Breast epithelium (tissue), 3 donors: Measurements from ENCODE around the gene UBAC2.

Source experiments
- POLR2A ChIP-seq: fragments of 450-650 bp; IDR thresholded peaks from one replicate; pipeline ENCODE4 v1.6.1; 2016; ENCODE audit warnings: antibody characterized with exemption, mild to moderate bottlenecking, moderate library complexity
- POLR2AphosphoS5 ChIP-seq, 3 donors: sonication (generic); formaldehyde crosslinking; IDR thresholded peaks; one replicate each; pipeline ENCODE4 v1.6.1; 2017; ENCODE audit warnings: antibody characterized with exemption in 3 of 3
- TF ChIP-seq, protein P1 (sequence below), 3 donors: fragments of 450-650 bp; IDR thresholded peaks; one replicate each; pipeline ENCODE4 v1.5.1; 2016 to 2017; ENCODE audit warnings: antibody characterized with exemption in 3 of 3, mild to moderate bottlenecking in 3 of 3, moderate library complexity in 3 of 3

DNA sequence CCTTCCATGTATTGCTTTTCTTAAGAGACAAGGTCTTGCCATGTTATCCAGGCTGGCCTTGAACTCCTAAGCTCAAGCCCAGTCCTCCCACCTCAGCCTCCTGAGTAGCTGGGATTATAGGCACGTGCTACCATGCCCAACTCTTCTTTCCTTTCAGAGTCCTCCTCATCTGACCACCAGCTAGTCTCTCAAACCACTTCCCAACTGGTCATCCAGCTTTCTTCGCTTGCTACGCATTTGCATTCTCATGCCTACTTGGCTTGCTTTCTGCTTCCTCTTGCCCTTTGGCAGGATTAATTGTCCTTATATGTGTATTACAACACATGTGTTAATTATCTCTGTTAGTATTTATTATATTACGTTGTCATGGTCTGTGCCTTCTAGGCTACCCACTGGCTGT lies 51.3 kb downstream of the UBAC2 start:
- TF ChIP-seq POLR2AphosphoS5 (IDR thresholded peaks at IDR 0.05) = no peak
- TF ChIP-seq POLR2A = no peak
- TF ChIP-seq, protein P1, sequence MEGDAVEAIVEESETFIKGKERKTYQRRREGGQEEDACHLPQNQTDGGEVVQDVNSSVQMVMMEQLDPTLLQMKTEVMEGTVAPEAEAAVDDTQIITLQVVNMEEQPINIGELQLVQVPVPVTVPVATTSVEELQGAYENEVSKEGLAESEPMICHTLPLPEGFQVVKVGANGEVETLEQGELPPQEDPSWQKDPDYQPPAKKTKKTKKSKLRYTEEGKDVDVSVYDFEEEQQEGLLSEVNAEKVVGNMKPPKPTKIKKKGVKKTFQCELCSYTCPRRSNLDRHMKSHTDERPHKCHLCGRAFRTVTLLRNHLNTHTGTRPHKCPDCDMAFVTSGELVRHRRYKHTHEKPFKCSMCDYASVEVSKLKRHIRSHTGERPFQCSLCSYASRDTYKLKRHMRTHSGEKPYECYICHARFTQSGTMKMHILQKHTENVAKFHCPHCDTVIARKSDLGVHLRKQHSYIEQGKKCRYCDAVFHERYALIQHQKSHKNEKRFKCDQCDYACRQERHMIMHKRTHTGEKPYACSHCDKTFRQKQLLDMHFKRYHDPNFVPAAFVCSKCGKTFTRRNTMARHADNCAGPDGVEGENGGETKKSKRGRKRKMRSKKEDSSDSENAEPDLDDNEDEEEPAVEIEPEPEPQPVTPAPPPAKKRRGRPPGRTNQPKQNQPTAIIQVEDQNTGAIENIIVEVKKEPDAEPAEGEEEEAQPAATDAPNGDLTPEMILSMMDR (IDR thresholded peaks at IDR 0.05) = no peak
